GM18861 (cell line): Measurements from ENCODE around the gene ATL2.
"Not testable (repeated sequence)": the region's sequence is repeated elsewhere in the genome, so short reads cannot be mapped to it uniquely, and the experiment has no call there.

Experiments used
- ATAC-seq: cut with Tn5 transposase; IDR thresholded peaks from one replicate; pipeline ENCODE4 v1.9.1; 2021; ENCODE audit not compliant: unreplicated experiment

ATL2 gene

DNA sequence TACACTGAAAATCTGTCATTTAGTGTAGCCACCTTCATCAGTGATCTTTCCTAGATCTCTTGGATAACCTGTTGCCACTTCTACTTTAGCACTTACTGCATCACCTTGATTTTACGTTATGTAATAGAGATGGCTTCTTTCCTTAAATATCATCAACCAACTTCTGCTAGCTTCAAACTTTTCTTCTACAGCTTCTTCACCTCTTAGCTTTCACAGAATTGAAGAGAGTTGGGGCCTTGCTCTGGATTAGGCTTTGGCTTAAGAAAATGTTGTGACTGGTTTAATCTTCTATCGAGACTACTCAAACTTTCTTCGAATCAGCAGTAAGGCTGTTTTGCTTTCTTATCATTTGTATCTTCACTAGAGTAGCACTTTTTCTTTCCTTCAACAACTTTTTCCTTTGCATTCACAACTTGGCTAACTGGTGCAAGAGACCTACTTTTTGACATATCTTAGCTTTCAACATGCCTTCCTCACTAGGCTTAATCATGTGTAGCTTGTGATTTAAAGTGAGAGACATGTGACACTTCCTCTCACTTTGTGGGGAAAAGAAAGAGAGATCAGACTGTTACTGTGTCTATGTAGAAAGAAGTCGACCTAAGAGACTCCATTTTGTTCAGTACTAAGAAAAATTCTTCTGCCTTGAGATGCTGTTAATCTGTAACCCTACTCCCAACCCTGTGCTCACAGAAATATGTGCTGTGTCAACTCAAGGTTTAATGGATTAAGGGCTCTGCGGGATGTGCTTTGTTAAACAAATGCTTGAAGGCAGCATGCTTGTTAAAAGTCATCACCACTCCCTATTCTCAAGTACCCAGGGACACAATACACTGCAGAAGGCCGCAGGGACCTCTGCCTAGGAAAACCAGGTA is 99.6 kb downstream of the ATL2 start:
- no peak for ATAC-seq

- ATAC-seq = no peak
Observed at GRCh38 chr2:38274286-38275276, 102.5 kb downstream of the ATL2 start.

- no peak for ATAC-seq
Observed at GRCh38 chr2:38271697-38272096, 105.4 kb downstream of the ATL2 start.

- no peak for ATAC-seq
Observed at GRCh38 chr2:38269421-38269820, 107.7 kb downstream of the ATL2 start.

- no peak for ATAC-seq
Observed at GRCh38 chr2:38268691-38269327, 108.3 kb downstream of the ATL2 start.

GRCh38 chr2:38268001-38268400 is 109.1 kb downstream of the ATL2 start:
- ATAC-seq = no peak

- ATAC-seq = no peak
Observed at GRCh38 chr2:38267270-38267925, 109.7 kb downstream of the ATL2 start.

- no peak for ATAC-seq
Observed at GRCh38 chr2:38266382-38267061, 110.6 kb downstream of the ATL2 start.

GRCh38 chr2:38265461-38265860 is 111.6 kb downstream of the ATL2 start:
- no peak for ATAC-seq

DNA sequence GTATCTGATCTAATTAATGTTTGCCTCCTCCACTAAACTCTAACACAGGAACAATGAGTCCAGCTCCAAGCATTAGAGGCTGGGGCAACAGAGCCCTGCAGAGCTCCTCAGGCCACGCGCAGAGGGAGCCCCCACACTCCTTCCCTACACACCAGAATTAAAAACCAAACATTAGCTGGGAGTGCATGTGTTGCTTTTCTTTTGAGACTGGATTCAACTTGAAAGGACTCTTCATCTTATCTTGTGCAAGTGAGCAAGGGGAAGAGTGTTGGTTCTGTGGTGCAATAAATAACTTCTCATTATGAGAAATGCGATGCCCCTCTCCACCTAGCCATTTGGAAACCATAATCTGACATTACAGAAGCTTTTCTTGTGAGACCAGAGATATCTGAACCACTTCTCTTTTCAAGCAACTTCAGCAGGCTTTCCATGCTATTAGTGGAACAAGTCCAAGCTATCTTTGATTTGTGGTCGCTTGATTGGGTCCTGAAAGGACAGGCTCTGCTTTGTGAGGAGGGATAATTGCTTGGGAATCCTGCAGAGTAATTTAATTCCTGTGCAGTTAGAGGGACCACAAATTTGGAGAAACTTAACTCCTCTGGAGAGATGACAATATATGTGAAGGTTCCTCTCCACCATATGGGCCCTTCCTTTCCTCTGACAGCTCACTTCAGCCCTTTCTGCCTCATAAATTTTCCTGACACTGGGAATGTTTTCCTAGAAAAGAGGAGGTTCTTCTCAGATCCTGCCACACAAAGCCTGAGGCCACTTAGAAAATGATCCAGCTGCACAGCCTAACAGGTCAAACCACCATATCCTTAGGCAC is 112.5 kb downstream of the ATL2 start:
- ATAC-seq = no peak

GRCh38 chr2:38263293-38263692 is 113.8 kb downstream of the ATL2 start:
- no peak for ATAC-seq

DNA sequence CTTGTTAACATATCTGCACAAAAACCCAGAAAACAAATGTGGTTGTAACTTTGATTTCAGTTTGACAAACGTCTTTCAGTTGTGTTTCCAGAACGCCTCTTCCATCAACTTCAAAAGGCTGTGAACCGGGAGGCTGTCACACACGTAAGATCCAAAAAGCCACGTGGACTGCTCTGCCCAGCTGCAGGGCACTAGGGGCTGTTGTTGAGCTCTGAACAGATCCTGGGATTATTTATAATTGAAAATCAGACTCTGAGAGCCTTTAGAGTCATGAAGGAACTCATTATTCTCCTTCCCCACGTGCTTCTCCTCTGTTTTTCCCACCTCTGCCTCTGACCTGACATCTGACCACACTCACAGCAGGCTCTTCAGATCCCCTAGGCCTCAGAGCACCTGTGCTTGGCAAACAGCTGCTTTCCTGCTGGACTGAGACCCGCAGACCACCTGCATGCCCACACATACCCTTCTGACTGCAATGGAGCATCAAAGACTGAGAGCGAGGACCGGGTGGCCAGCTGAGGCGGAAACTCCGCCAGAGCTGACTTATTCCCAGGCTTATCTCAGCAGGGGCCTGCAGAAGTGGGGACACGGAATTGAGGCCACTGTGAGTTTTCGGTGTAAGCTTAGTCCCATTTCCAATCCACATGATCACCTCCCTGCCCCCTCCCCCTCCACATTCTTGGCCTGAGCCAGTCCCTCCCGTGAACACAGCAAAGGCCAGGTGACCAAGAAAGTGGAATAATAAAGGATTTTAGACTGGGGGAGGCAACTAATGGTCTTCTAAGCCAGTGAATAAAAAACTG is 114.8 kb downstream of the ATL2 start:
- no peak for ATAC-seq

- ATAC-seq = no peak
Observed at GRCh38 chr2:38261569-38262068, 115.5 kb downstream of the ATL2 start.

DNA sequence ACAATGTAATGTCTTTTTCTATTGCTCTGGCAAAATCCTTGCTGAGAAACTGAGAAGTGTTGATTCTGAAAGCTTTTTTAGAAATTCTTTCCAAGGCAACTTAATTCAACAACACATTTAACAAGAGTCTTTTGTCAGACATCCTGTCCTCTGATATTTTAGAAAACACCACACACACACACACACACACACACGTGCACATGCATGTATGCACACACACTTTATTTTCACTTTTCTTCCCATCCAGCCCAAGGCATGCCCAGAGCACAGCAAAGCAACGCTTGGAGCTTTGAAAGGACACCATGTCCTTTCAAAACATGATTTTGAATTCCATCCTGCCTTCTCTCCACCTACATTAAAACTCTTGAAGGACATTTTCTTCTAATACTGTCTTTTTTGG is 116.1 kb downstream of the ATL2 start:
- no peak for ATAC-seq

- no peak for ATAC-seq
Observed at GRCh38 chr2:38260469-38260868, 116.6 kb downstream of the ATL2 start.

DNA sequence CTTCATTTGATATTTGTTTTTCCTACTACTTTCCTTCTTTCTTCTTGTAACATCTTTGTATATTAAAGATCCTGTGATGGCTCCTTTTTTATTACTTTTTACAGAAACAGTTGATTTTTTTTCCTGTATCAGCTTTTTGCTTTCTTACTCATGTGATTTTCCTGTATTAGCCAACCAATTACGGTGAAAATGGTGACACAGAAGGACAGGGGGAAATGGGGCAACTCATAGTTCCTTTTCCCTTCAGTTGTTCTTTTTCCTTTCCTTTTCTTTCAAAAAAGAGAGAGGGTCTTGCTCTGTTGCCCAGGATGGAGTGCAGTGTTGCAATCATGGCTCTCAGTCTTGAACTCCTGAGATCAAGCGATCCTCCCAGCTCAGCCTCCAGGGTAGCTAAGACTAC is 117.8 kb downstream of the ATL2 start:
- no peak for ATAC-seq

DNA sequence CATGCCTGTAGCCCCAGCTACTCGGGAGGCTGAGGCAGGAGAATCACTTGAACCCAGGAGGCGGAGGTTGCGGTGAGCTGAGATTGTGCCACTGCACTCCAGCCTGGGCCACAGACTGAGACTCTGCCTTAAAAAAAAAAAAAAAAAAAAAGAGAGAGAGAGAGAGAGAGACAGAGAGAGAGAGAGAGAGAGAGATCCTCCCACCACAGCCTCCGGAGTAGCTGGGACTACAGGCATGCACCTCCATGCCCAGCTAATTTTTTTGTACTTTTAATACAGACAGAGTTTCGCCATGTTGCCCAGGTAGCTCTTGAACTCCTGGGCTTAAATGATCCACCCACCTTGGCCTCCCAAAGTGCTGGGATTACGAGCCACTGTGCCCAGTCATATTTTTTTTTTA is 119.4 kb downstream of the ATL2 start:
- not testable (repeated sequence) for ATAC-seq

DNA sequence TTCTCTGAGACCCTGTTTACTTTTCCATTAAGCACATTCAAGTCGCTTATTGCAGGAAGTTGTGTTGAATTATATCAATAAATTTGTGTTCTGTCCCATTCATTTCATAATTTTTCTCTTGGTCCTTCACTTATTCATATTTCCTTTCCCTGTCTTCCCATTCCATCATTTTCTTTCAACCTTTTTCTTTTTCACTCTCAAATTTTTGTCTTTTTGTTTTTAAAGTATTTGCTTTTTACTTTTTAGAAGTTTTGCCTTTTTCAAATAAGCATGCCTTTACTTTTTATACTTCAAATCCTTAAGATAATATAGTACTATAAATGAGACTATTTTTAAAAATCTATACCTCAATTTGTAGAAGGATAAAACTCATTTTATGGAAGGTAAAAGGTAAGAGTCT is 120.5 kb downstream of the ATL2 start:
- no peak for ATAC-seq
